Osteoblast (primary cell): ENCODE measurements around the gene AGTPBP1. TPM values are rescaled to one million over a fixed set of nuclear protein-coding genes. Genes with fewer than 3 reads are reported as not detected.

Source experiments
- DNase-seq: peaks from one replicate; pipeline ENCODE4 v3.0.0; 2011; ENCODE audit warnings: low spot score, mixed read lengths; ENCODE audit not compliant: insufficient read length; ENCODE audit errors: missing footprints
- H2AFZ ChIP-seq: 2 replicates; pipeline ENCODE4 v1.6.0; 2011; ENCODE audit warnings: mild to moderate bottlenecking, low read length
- H3K27ac ChIP-seq: 2 replicates; pipeline ENCODE4 v1.5.1; 2011; ENCODE audit warnings: mild to moderate bottlenecking, low read depth, low read length, moderate library complexity
- H3K27me3 ChIP-seq: 2 replicates; pipeline ENCODE4 v1.6.0; 2012; ENCODE audit warnings: mild to moderate bottlenecking, control low read depth, inconsistent platforms, low read length, moderate library complexity; ENCODE audit not compliant: insufficient read depth
- H3K36me3 ChIP-seq: 2 replicates; pipeline ENCODE4 v1.5.1; 2011; ENCODE audit warnings: mild to moderate bottlenecking, low read length, control low read depth, moderate library complexity; ENCODE audit not compliant: insufficient read depth
- H3K4me1 ChIP-seq: 2 replicates; pipeline ENCODE4 v1.5.1; 2011; ENCODE audit warnings: mild to moderate bottlenecking, low read length, control low read depth, moderate library complexity; ENCODE audit not compliant: insufficient read depth
- H3K4me2 ChIP-seq: 2 replicates; pipeline ENCODE4 v1.6.0; 2011; ENCODE audit warnings: mild to moderate bottlenecking, low read length; ENCODE audit not compliant: insufficient read depth
- H3K4me3 ChIP-seq: fragments of 200-600 bp; sonication (generic); 3 replicates; pipeline ENCODE4 v1.5.1; 2012; ENCODE audit warnings: mild to moderate bottlenecking, low read length, inconsistent platforms; ENCODE audit not compliant: insufficient read depth
- H3K79me2 ChIP-seq: 2 replicates; pipeline ENCODE4 v1.6.0; 2012; ENCODE audit warnings: mild to moderate bottlenecking, low read length, control low read depth, inconsistent platforms; ENCODE audit not compliant: insufficient read depth
- H3K9me3 ChIP-seq: 2 replicates; pipeline ENCODE4 v1.5.1; 2011; ENCODE audit warnings: low read depth, low read length, control low read depth
- H4K20me1 ChIP-seq: 2 replicates; pipeline ENCODE4 v1.6.0; 2012; ENCODE audit warnings: mild to moderate bottlenecking, low read length, control low read depth; ENCODE audit not compliant: insufficient read depth
- total RNA-seq: library from RNA; depleted of rRNA; stranded (reverse); fragments of >200 nt; gene quantifications from 2 replicates; pipeline ENCODE4 v1.2.3, GENCODE V29; 2012
- TF ChIP-seq, protein P1 (sequence below): IDR thresholded peaks from 2 replicates; pipeline ENCODE4 v1.5.1; 2011; ENCODE audit warnings: mild to moderate bottlenecking, low read depth, low read length, moderate library complexity; ENCODE audit errors: extremely low read depth

Gene AGTPBP1
- total RNA-seq, 1 donor = 17.0 TPM

DNA sequence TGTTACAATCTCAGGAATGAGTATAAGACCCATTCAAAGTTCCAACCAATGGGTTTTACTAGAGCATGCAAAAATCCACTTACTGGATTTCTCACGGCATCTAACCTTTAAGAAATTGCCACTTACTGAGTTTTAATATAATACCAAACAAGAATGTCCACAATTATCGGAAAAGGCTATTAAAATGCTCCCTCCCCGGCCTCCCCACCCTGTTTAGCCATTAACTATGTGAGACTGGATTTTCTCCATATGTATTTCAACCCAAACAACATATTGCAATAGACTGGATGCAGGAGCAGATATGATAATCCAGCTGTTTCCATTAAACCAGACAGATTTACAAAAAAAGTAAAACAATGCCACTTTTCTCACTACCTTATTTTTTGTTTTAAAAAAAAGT, 4.1 kb downstream of the AGTPBP1 start:
- Histone ChIP-seq H3K36me3 (no peaks in the 10 kb centered on the region), H3K9me3 (no peaks in the 10 kb centered on the region), H3K27me3 (no peaks in the 10 kb centered on the region), H3K4me3 (no peak overlapping the region), H4K20me1 (peaks cover 3% of the 10 kb centered on the region), H3K79me2 (peaks cover 9% of the 10 kb centered on the region), H2AFZ (no peak overlapping the region), H3K4me1 (peaks cover 5% of the 10 kb centered on the region), H3K27ac (no peak overlapping the region), H3K4me2 (no peak overlapping the region)
- TF ChIP-seq, protein P1, sequence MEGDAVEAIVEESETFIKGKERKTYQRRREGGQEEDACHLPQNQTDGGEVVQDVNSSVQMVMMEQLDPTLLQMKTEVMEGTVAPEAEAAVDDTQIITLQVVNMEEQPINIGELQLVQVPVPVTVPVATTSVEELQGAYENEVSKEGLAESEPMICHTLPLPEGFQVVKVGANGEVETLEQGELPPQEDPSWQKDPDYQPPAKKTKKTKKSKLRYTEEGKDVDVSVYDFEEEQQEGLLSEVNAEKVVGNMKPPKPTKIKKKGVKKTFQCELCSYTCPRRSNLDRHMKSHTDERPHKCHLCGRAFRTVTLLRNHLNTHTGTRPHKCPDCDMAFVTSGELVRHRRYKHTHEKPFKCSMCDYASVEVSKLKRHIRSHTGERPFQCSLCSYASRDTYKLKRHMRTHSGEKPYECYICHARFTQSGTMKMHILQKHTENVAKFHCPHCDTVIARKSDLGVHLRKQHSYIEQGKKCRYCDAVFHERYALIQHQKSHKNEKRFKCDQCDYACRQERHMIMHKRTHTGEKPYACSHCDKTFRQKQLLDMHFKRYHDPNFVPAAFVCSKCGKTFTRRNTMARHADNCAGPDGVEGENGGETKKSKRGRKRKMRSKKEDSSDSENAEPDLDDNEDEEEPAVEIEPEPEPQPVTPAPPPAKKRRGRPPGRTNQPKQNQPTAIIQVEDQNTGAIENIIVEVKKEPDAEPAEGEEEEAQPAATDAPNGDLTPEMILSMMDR = no peak
- no peak for DNase-seq

DNA sequence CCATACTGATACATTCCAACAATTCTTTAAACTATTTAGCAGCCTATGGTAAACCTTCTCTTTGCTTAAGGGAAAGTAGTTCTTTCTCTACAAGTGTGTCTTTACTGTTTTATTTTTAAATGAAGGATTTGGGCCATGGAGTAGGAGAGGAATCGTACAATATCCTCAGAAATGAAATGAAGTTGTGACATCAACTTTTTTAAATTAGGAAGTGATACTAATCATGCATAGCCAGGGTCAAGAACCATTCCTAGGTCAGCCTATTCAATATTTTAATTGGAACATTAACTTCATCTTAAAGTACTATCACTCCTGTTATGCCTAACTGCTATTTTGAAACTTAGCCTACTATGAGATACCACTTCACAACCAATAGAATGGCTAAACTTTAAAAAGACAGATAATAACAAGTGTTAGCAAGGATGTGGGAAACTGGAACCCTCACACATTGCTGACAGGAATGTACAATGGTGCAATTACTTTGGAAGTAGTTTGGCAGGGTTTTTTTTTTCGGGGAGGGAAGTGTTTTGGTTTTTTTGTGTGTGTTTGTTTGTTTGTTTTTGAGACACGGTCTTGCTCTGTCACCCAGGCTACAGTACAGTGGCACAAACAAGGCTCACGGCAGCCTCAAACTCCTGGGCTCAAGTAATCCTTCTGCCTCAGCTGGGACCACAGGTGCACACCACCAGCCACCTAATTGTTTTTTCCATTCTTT, 10.7 kb downstream of the AGTPBP1 start:
- Histone ChIP-seq H3K4me2 (no peak overlapping the region), H3K36me3 (no peaks in the 10 kb centered on the region), H3K27ac (no peak overlapping the region), H3K79me2 (no peaks in the 10 kb centered on the region), H3K4me3 (no peak overlapping the region), H3K4me1 (no peaks in the 10 kb centered on the region), H4K20me1 (no peaks in the 10 kb centered on the region), H2AFZ (no peak overlapping the region), H3K27me3 (no peaks in the 10 kb centered on the region), H3K9me3 (no peaks in the 10 kb centered on the region)
- no peak for DNase-seq
- TF ChIP-seq, protein P1 = no peak

DNA sequence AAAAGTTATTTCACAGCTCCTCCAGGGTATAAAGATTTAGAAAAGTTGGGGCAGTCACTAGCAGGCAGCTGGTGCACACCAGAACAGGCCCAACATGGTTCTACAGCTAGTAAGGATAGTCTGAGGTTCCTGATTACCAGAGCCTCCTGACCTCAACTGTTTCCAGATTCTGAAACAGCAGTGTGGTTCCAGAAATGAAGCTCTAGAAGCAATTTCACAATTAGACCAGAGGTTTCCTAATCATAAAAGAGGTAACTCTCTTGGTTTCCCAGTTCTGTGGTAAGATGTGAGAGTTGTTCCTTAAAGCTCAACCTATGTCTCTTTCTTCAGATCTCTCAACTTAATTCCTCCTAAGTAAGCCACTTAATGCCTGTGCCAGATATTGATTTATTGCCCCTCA, 11.9 kb downstream of the AGTPBP1 start:
- no peaks in the 10 kb centered on the region for H3K9me3 ChIP-seq
- no peak overlapping the region for H3K4me3 ChIP-seq
- TF ChIP-seq, protein P1 = no peak
- H3K4me1 ChIP-seq = no peaks in the 10 kb centered on the region
- H3K36me3 ChIP-seq = no peaks in the 10 kb centered on the region
- H3K79me2 ChIP-seq = no peaks in the 10 kb centered on the region
- H4K20me1 ChIP-seq = no peaks in the 10 kb centered on the region
- H3K27ac ChIP-seq = no peak overlapping the region
- no peak overlapping the region for H3K4me2 ChIP-seq
- H3K27me3 ChIP-seq = no peaks in the 10 kb centered on the region
- no peak for DNase-seq
- H2AFZ ChIP-seq = no peak overlapping the region

DNA sequence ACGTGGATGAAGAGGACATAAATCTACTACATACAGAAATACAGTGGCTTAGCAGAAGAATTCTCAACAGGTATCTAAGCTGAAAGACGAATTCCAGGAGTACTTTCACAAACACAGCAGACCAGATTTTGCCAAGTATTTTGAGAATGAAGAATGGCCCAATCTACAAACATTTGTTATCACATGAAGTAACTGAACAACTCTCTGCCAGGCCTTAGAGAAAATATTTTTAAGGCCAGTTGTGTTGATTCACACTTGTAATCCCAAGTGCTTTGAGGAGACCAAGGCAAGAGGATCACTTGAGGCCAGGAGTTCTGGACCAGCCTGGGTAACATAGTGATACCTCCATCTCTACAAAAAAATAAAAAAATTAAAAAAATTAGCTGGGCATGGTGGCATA, 14.3 kb downstream of the AGTPBP1 start:
- DNase-seq = no peak
- Histone ChIP-seq H3K36me3 (no peaks in the 10 kb centered on the region), H3K4me3 (no peak overlapping the region), H3K79me2 (no peaks in the 10 kb centered on the region), H3K27ac (no peak overlapping the region), H3K4me1 (no peaks in the 10 kb centered on the region), H3K4me2 (no peak overlapping the region), H2AFZ (no peak overlapping the region), H3K9me3 (no peaks in the 10 kb centered on the region), H4K20me1 (no peaks in the 10 kb centered on the region), H3K27me3 (no peaks in the 10 kb centered on the region)
- TF ChIP-seq, protein P1 = no peak
